ENCODE measurements around the gene PET100.

The PET100 gene

DNA sequence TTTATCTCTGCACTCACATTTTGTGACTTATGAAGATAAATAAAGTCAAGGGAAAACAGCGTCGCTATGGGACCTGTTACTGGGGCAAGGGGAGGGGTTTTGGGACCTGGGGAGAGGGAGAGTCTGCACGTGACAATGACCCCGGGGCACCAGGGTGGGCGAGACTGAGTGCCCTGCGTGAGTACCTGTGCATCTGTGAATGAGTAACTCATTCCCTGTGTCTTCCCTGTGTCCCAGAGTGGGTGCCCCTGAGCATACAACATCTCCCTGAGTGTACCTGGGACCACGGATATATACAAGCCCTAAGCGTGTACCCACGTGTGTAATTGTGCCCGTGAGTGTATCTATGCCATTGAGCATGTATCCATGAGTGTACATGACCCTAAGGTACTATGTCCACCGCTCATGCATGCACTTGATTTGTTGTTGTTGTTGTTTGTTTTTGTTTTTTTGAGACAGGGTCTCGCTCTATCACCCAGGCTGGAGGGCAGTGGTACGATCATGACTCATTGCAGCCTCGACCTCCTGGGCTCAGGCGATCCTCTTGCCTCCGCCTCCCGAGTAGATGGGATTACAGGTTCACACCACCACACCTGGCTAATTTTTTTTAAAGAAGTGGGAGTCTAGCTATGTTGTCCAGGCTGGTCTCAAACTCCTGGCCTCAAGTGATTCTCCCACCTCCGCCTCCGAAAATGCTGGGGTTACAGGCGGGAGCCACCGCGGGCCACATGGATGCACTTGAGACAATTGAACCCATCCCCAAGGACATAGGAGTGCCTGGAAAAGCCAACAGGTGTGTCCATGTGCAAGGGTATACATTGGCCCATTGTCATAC is 50.4 kb downstream of the PET100 start:
- no peak for DNase-seq (ENCODE audit: low read depth)

DNA sequence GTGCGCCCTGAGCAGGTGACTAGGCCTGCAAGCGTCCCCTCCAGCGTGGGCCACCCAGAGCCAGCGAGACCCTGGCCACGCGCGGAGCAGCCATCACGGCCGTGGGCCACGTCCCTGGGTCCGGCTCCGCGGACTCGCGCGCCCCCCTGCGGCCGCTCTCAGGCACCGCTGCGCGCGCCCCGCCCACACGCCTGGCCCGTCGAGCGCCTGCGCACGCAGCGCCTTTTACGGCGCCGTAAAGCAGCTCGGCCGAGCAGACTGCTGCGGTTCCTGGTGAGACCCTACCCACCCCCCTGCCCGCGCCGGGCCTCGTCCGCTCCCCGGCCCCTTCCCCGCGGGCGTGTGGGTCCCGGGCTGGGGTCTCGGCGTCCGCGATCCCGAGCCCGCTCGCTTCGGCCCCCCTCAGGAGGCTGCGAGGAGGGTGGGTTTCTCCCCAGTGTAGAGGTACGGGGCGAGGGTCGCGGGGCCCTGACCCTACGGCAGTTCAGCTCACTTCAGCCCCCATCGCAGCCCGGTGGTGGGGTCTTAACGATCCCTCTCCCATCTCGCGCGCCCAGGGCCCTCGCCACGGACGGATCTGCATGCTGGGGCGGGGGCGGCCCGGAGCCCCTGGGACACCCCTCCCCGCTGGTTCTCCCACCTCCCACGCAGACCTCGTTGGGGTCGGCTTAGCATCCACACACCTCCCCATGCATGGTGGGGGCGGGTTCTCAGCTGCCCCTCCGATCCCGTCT is 51.2 kb downstream of the PET100 start, which contains the start of gene TRAPPC5:
Gene TRAPPC5 (plus strand): TSS at position 228 of the 734 bp plus-strand sequence. CDS start 1,421 bp downstream, outside the sequence.
- peak; percentile 65 for DNase-seq (ENCODE audit: low read depth)
